DND-41 (cell line): Measurements from ENCODE around the gene POLR2L.

ENCODE experiments used
- ATAC-seq: fragments of 200-7000 bp; cut with Tn5 transposase; 3 replicates; pipeline ENCODE4 v1.9.1; 2021; ENCODE audit warnings: low read depth; ENCODE audit not compliant: insufficient read depth
- DNase-seq: peaks from one replicate; pipeline ENCODE4 v3.0.0-alpha.2; 2020
- H2AFZ ChIP-seq: 2 replicates; pipeline ENCODE4 v1.6.0; 2012; ENCODE audit warnings: low read depth, low read length
- H3K27ac ChIP-seq: 2 replicates; pipeline ENCODE4 v1.5.1; 2012; ENCODE audit warnings: low read length, inconsistent platforms
- H3K27me3 ChIP-seq: fragments of 200-600 bp; sonication (generic); 2 replicates; pipeline ENCODE4 v1.6.0; 2012; ENCODE audit warnings: low read length, mild to moderate bottlenecking, inconsistent platforms; ENCODE audit not compliant: insufficient read depth, poor library complexity
- H3K36me3 ChIP-seq: 2 replicates; pipeline ENCODE4 v1.5.1; 2012; ENCODE audit warnings: low read length, inconsistent platforms; ENCODE audit not compliant: insufficient read depth
- H3K4me1 ChIP-seq: 2 replicates; pipeline ENCODE4 v1.5.1; 2012; ENCODE audit warnings: mild to moderate bottlenecking, low read length; ENCODE audit not compliant: insufficient read depth
- H3K4me2 ChIP-seq: 2 replicates; pipeline ENCODE4 v1.6.0; 2012; ENCODE audit warnings: mild to moderate bottlenecking, moderate library complexity, low read length, inconsistent platforms; ENCODE audit not compliant: insufficient read depth
- H3K4me3 ChIP-seq, 2 experiments: fragments of 200-600 bp in 1 of 2; shearing (Covaris generic) in 1 of 2; 2 replicates each; pipeline ENCODE4 v1.5.1; 2012 to 2016; ENCODE audit warnings: inconsistent platforms in 2 of 2, low read length in 2 of 2, mild to moderate bottlenecking in 2 of 2, low read depth in 1 of 2, moderate library complexity in 1 of 2
- H3K79me2 ChIP-seq: 2 replicates; pipeline ENCODE4 v1.6.0; 2012; ENCODE audit warnings: low read length, inconsistent platforms; ENCODE audit not compliant: insufficient read depth
- H3K9ac ChIP-seq: 2 replicates; pipeline ENCODE4 v1.6.0; 2012; ENCODE audit warnings: low read depth, mild to moderate bottlenecking, inconsistent platforms, low read length, moderate library complexity
- H3K9me3 ChIP-seq: 2 replicates; pipeline ENCODE4 v1.5.1; 2012; ENCODE audit warnings: low read length, moderate library complexity, mild to moderate bottlenecking, inconsistent platforms; ENCODE audit not compliant: insufficient read depth, severe bottlenecking
- H4K20me1 ChIP-seq: 2 replicates; pipeline ENCODE4 v1.6.0; 2012; ENCODE audit warnings: low read length; ENCODE audit not compliant: insufficient read depth
- EZH2 ChIP-seq: IDR thresholded peaks from 3 replicates; pipeline ENCODE4 v1.6.1; 2012; ENCODE audit warnings: borderline replicate concordance, low read depth, mild to moderate bottlenecking, moderate library complexity, low read length, inconsistent platforms; ENCODE audit not compliant: severe bottlenecking
- TF ChIP-seq, protein P1 (sequence below): IDR thresholded peaks from 2 replicates; pipeline ENCODE4 v1.5.1; 2012; ENCODE audit warnings: borderline replicate concordance, low read length, moderate library complexity, mild to moderate bottlenecking; ENCODE audit not compliant: poor library complexity, severe bottlenecking; ENCODE audit errors: extremely low read depth

Gene POLR2L

GRCh38 chr11:842370-843002 lies at the start of gene POLR2L, which contains the start of gene TSPAN4:
POLR2L (minus strand) TSS chr11:842529; CDS start chr11:842508, 21 bp downstream.
TSPAN4 (plus strand) TSS chr11:842852; CDS start chr11:850305, 7,453 bp downstream.
- Histone ChIP-seq H3K9me3 (no peaks in the 10 kb centered on the region), H4K20me1 (peaks cover 27% of the 10 kb centered on the region; the same call in 1 of the 2 replicates), H3K4me1 (peaks cover 39% of the 10 kb centered on the region), H3K27ac (peak within 1 kb of the TSS; percentile 87), H3K36me3 (peaks cover 36% of the 10 kb centered on the region), H3K9ac (peak within 1 kb of the TSS; percentile 91), H3K4me3 (peak within 1 kb of the TSS; percentile 98 to 100), H2AFZ (peak within 1 kb of the TSS; percentile 90), H3K27me3 (no peaks in the 10 kb centered on the region), H3K79me2 (peaks cover 21% of the 10 kb centered on the region), H3K4me2 (peak within 1 kb of the TSS; percentile 91)
- DNase-seq (peak; percentile 85), ATAC-seq (peak; percentile 74)
- TF ChIP-seq, protein P1, sequence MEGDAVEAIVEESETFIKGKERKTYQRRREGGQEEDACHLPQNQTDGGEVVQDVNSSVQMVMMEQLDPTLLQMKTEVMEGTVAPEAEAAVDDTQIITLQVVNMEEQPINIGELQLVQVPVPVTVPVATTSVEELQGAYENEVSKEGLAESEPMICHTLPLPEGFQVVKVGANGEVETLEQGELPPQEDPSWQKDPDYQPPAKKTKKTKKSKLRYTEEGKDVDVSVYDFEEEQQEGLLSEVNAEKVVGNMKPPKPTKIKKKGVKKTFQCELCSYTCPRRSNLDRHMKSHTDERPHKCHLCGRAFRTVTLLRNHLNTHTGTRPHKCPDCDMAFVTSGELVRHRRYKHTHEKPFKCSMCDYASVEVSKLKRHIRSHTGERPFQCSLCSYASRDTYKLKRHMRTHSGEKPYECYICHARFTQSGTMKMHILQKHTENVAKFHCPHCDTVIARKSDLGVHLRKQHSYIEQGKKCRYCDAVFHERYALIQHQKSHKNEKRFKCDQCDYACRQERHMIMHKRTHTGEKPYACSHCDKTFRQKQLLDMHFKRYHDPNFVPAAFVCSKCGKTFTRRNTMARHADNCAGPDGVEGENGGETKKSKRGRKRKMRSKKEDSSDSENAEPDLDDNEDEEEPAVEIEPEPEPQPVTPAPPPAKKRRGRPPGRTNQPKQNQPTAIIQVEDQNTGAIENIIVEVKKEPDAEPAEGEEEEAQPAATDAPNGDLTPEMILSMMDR = no peak
- no peak for TF ChIP-seq EZH2

- H3K27me3 ChIP-seq = no peaks in the 10 kb centered on the region
- TF ChIP-seq, protein P1 = no peak
- no peak for TF ChIP-seq EZH2
- H3K4me2 ChIP-seq = no peak overlapping the region
- DNase-seq = peak; percentile 26
- H3K36me3 ChIP-seq = peaks cover 55% of the 10 kb centered on the region
- peak; percentile 23; the same call in 1 of the 3 replicates for ATAC-seq
- H4K20me1 ChIP-seq = peaks cover 51% of the 10 kb centered on the region
- no peak overlapping the region for H3K4me3 ChIP-seq
- no peaks in the 10 kb centered on the region for H3K9me3 ChIP-seq
- H3K9ac ChIP-seq = no peak overlapping the region
- no peak overlapping the region for H3K27ac ChIP-seq
- no peaks in the 10 kb centered on the region for H3K4me1 ChIP-seq
- H3K79me2 ChIP-seq = no peaks in the 10 kb centered on the region
- H2AFZ ChIP-seq = no peak overlapping the region
Observed at GRCh38 chr11:890794-891540, 48.6 kb upstream of the POLR2L start.

GRCh38 chr11:889687-890475 lies 47.6 kb upstream of the POLR2L start:
- no peak for ATAC-seq

More at GRCh38 chr11:889687-890475, 47.6 kb upstream of the POLR2L start:
- Histone ChIP-seq H3K9ac (no peak overlapping the region), H3K27me3 (no peaks in the 10 kb centered on the region), H3K4me1 (no peaks in the 10 kb centered on the region), H4K20me1 (peaks cover 57% of the 10 kb centered on the region), H3K79me2 (no peaks in the 10 kb centered on the region), H3K36me3 (peaks cover 60% of the 10 kb centered on the region), H3K27ac (no peak overlapping the region), H3K9me3 (no peaks in the 10 kb centered on the region), H2AFZ (no peak overlapping the region), H3K4me2 (no peak overlapping the region), H3K4me3 (no peak overlapping the region)
- no peak for DNase-seq
- TF ChIP-seq, protein P1 = no peak
- TF ChIP-seq EZH2 = no peak
